Epidermal melanocyte (primary cell): ENCODE measurements around the gene TAF1.
"Not testable (repeated sequence)": the region's sequence is repeated elsewhere in the genome, so short reads cannot be mapped to it uniquely, and the experiment has no call there.

Experiments used
- DNase-seq: peaks from one replicate; pipeline ENCODE4 v3.0.0; 2011; ENCODE audit warnings: low spot score; ENCODE audit not compliant: insufficient read length

The TAF1 gene, protein sequence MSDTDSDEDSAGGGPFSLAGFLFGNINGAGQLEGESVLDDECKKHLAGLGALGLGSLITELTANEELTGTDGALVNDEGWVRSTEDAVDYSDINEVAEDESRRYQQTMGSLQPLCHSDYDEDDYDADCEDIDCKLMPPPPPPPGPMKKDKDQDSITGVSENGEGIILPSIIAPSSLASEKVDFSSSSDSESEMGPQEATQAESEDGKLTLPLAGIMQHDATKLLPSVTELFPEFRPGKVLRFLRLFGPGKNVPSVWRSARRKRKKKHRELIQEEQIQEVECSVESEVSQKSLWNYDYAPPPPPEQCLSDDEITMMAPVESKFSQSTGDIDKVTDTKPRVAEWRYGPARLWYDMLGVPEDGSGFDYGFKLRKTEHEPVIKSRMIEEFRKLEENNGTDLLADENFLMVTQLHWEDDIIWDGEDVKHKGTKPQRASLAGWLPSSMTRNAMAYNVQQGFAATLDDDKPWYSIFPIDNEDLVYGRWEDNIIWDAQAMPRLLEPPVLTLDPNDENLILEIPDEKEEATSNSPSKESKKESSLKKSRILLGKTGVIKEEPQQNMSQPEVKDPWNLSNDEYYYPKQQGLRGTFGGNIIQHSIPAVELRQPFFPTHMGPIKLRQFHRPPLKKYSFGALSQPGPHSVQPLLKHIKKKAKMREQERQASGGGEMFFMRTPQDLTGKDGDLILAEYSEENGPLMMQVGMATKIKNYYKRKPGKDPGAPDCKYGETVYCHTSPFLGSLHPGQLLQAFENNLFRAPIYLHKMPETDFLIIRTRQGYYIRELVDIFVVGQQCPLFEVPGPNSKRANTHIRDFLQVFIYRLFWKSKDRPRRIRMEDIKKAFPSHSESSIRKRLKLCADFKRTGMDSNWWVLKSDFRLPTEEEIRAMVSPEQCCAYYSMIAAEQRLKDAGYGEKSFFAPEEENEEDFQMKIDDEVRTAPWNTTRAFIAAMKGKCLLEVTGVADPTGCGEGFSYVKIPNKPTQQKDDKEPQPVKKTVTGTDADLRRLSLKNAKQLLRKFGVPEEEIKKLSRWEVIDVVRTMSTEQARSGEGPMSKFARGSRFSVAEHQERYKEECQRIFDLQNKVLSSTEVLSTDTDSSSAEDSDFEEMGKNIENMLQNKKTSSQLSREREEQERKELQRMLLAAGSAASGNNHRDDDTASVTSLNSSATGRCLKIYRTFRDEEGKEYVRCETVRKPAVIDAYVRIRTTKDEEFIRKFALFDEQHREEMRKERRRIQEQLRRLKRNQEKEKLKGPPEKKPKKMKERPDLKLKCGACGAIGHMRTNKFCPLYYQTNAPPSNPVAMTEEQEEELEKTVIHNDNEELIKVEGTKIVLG (N-terminal part only)

DNA sequence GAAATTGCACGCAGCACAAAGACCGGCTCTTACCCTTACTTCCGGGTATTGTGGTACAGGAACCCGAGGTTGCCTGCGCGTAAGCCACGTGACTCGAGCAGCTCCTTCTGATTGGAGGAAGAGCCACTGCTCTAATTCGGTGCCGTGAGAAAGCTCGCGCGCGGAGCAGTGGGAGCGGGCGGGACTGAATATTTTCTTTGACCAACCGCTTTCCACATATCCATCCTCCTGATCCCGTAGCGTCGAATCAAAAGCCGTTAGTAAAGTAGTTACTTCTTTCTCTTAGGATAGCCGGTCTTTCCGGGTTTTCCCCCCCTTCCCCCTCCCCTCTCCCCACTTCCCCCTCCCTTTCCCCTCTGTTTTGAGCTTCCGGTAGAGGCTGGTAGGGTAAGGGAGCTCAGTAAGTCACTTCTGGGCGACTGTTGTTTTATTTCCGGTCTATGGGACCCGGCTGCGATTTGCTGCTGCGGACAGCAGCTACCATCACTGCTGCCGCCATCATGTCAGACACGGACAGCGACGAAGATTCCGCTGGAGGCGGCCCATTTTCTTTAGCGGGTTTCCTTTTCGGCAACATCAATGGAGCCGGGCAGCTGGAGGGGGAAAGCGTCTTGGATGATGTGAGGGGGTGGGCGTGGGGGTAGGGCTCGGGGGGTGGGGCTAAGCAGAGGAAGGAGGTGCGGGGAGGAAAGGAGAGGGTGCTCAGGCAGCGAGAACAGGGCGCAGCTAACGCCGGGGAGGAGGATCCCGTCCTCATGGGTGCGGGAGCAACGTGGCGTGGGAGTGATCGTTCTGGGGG lies at the start of gene TAF1:
TSS of gene TAF1 (plus strand) at position 483 of the 799 bp plus-strand sequence. CDS start at position 501, 18 bp downstream.
- peak; percentile 88 for DNase-seq

DNA sequence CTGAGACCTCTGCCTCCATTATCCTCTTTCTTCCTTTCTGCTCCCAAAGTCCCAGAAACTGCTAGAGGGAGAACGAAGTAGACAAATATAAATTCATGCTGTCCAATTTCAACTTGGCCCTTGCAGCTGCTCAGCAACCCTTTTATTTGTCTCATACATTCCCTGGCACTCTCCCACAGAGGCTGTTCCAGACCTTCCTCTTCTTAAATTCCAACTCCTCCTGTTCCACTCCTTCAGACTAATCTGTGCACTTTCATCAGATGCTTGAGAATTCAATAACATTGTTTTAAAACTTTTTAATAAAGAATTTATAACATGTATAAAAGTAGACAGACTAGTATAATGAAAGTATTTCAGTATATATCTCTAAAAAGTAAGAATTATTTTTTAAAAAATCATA lies 49.2 kb upstream of the TAF1 start:
- DNase-seq: not testable (repeated sequence)

DNA sequence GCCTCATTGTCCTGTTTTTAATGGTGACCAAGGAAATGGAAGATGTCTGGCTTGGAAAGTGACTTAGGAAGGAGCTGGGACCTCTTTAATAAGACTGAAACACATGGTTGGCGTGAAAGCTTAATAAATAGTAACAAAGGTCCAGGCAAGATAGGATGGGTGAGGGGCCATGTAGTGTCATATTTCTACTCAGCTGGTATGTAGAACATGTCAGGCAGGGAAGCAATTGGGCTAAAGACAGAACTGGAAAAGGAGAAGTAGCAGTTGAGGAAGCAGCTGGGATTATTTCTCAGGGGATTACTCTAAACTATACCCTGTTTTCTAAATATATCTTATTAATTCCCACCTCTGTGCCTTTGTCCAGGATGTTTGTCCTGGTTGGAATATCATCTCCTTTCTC lies 46.0 kb upstream of the TAF1 start:
- no peak for DNase-seq

DNA sequence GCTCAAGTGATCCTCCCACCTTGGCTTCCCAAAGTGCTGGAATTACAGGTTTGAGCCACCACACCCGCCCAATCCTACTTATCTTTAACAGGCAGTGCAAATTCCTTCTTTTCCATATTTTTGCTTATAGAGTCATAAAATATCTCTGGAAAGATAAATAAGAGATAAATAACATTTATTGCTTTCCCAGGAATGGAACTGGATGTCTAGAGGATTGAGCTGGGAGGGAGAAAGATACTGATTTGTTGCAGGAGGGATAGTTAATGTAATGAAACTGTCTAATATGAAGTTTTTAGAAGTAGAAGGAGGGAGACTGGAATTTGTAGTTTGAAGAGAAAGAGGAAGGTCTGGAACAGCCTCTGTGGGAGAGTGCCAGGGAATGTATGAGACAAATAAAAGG lies 44.4 kb upstream of the TAF1 start:
- DNase-seq: no peak

DNA sequence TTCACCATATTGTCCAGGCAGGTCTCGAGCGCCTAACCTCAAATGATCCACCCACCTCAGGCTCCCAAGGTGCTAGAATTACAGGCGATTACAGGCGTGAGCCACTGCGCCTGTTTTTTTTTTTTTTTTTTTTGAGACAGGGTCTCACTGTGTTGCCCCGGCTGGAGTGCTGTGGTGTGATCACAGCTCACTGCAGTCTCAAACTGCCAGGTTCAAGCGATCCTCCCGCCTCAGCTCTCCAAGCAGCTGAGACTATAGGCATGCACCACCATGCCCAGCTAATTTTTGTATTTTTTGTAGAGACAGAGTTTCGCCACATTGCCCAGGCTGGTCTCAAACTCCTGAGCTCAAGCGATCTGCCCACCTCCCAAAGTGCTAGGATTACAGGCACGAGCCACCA lies 41.7 kb upstream of the TAF1 start:
- not testable (repeated sequence) for DNase-seq

DNA sequence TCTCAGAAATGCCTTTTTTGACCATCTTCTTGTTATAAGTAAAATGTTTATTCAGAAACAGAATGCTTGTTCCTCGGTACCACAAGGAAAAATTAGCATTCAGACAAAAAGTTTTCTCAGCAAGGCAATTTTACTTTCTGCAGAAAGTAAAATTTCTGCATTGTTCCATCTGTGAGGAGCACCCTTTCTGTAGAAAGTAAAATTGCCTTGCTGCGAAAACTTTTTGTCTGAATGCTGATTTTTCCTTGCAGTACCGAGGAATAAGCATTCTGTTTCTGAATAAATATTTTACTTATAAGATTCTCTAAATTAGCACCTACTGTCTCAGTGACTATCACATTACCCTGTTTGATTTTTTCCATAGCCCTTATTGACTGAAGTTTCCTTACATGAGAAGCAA lies 39.8 kb upstream of the TAF1 start:
- DNase-seq: no peak

DNA sequence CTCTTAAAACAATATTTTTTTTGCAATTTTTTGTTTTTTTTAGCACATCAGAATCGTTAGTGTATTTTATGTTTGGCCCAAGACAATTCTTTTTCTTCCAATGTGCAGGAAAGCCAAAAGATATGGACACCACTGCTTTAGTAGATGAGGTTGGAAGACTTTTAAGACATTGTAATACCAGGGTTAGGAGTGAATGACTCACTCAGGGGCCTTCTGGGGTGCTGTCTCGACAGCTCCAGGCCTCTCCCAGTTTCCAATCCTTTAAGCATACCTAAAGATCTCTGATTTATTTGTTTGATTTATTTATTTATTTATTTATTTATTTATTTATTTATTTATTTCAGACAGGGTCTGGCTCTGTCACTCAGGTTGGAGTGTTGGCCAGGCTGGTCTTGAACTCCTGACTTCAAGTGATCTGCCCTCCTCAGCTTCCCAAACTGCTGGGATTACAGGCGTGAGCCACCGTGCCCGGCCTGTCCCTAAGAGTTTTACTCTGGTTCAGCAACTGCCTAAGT lies 16.9 kb upstream of the TAF1 start:
- not testable (repeated sequence) for DNase-seq

DNA sequence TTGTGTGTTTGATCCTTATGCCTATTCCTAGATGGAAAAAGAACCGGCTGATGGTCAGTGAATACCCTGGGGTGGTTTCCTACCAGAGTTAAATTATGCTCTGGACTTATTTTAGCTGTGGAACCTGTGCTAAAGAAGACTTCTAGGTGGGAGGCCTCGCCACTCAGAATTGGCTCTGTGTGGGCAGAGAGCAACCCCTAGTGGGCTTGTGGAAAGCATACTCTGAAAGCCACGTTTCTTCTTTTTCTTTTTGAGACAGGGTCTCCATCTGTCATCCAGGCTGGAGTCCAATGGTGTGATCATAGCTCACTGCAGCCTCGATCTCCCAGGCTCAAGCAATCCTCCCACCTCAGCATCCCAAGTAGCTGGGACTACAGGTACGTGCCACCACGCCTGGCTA lies 16.3 kb upstream of the TAF1 start:
- not testable (repeated sequence) for DNase-seq

DNA sequence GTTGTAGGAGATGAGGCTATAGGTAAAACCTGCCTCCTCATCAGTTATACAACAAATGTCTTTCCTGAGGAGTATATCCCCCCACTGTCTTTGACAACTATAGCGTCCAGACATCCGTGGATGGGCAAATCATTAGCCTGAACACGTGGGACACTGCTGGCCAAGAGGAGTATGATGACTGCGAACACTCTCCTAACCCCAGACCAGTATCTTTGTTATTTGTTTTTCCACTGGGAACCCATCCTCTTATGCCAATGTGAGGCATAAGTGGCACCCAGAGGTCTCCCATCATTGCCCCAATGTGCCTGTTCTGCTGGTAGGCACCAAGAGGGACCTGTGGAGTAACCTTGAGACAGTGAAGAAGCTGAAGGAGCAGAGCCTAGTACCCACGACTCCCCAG lies 13.7 kb upstream of the TAF1 start:
- DNase-seq: not testable (repeated sequence)

DNA sequence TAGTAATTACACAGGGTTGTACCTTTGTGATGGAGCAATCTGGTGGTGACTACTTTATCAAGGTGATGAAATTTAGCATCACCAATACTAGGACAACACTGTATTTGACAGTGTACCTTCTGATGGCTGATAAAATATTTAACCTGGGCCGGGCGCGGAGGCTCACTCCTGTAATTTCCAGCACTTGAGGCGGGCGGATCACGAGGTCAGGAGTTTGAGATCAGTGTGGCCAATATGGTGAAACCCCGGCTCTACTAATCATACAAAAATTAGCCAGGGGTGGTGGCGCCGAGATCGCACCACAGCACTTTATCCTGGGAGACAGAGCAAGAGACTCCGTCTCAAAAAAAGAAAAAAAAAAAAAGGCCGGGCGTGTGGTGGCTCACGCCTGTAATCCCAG lies 1.9 kb upstream of the TAF1 start:
- DNase-seq: no peak

DNA sequence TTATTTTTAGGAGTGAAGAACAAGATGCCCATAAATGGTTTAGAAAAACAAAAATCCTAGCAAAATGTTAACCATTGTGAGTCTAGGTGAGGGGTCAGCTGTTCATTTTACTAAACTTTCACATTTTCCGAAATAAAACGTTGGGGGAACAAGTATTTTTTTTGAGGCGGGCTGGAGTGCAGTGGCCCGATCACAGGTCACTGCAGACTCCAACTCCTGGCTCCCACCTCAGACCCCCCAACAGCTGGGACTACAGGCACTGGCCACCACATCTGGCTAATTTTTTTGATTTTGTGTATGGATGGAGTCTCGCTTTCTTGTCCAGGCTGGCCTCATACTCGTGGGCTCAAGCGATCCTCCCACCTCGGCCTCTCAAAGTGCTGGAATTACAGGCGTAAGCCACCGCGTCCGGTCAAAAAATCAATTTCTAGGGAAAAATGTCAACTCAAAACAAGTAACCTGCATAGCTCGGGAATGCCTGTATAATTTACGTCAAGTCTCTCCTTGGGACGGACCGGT lies 742 bp upstream of the TAF1 start:
- DNase-seq: no peak

DNA sequence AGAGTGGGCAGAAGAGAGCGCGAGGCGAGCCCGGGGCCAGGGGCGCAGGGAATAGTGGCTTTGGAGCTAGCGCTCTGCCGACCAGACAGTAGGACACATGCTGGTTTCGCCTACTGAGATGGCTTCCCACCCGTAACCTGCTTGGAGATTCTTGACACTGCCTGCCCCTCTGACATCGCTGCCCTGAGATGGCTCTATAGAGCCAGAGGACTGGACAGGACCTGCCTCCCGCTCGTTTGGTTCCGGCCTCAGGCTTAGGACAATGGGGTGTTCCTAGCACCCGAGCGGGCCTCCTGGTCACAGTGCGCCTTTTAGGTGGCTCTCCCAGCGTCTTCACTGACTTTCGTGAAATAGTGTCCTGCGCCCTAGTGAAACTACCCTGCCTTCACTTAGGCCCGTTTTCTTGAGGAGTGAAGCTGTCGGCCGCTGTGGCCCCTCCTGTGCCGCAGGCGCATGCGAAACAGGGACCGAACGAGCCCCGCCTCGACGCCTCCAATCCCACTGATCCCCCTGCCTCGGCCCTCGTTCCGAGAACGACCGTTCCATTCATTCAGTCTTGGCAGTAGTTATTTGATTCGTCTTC lies 608 bp downstream of the TAF1 start:
- no peak for DNase-seq

DNA sequence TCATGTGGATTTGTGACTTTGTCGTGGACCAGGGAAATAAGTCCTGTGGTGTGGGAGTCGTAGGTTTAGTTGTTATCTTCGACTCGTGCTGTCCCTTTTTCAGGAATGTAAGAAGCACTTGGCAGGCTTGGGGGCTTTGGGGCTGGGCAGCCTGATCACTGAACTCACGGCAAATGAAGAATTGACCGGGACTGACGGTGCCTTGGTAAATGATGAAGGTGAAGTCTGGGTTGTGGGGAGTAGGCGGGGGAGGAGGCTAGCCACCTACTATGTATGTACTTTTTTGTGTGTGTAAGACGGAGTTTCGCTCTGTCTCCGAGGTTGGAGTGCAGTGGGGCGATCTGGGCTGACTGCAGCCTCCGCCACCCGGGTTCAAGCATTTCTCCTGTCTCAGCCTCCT lies 1.2 kb downstream of the TAF1 start:
- no peak for DNase-seq

DNA sequence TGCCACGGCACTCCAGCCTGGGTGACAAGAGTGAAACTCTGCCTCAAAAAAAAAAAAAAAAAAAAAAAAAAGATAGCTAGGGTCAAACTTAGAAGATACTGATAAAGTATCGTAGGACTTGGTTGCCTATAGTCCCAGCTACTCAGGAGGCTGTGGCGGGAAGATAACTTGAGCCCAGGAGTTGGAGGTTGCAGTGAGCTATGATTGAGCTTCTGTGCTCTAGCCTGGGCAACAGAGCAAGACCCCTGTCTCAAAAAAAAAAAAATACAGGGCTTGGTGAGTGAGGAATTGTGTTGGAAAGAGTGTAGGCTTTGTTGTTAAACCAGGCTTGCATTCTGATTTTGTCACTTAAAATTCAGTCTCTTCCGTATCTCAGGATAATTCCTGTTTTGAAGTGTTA lies 6.2 kb downstream of the TAF1 start:
- DNase-seq: no peak

DNA sequence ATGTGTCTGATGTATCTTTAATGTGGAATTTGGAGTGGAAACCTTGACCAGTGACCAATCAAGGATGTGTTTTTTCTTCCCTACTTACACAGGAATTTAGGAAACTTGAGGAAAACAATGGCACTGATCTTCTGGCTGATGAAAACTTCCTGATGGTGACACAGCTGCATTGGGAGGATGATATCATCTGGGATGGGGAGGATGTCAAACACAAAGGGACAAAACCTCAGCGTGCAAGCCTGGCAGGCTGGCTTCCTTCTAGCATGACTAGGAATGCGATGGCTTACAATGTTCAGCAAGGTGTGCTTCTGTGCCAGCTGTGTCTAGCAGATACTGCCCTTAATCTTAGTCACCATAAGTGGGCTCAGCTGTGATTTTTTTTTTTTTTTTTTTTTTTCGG lies 12.6 kb downstream of the TAF1 start:
- no peak for DNase-seq

DNA sequence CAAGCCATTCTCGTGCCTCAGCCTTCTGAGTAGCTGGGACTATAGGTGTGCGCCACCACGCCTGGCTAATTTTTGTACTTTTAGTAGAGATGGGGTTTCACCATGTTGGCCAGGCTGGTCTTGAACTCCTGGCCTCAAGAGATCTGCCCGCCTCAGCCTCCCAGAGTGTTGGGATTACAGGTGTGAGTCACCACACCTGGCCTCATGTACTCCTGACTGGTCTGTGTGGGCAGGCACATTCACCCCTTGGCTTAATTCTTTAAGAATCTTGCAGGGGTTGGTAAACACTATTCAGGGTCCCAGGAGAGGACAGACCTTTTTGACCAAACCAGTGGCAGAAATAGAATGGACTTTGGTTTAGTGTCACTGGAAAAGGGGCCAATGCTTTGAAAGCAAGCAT lies 25.6 kb downstream of the TAF1 start:
- not testable (repeated sequence) for DNase-seq

DNA sequence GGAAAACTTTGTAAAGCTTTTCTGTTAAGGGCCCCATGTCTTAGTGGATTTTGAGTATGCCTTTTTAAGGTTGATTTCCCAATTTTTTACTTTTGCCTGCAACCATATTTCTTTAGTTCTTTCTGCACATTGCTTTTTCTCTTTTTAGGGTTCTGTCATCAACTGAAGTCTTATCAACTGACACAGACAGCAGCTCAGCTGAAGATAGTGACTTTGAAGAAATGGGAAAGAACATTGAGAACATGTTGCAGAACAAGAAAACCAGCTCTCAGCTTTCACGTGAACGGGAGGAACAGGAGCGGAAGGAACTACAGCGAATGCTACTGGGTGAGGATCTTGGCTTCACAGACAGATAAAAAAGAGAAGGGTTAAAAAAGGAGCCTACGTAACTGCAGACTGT lies 27.8 kb downstream of the TAF1 start:
- no peak for DNase-seq

DNA sequence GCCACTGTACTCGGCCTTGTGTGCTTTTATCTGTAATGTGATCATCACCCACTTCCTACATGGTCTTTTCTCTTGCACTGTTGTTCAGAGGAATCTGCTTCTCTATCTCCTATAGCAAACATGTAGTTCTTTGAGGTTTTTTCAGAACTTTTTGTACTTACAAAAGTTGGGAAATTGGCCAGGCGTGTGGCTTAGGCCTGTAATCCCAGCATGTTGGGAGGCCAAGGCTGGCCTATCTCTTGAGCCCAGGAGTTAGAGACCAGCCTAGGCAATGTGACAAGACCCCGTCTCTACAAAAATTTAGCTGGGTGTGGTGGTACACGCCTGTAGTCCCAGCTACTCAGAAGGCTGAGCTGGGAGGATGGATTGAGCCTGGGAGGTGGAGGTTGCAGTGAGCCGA lies 30.4 kb downstream of the TAF1 start:
- DNase-seq: no peak

DNA sequence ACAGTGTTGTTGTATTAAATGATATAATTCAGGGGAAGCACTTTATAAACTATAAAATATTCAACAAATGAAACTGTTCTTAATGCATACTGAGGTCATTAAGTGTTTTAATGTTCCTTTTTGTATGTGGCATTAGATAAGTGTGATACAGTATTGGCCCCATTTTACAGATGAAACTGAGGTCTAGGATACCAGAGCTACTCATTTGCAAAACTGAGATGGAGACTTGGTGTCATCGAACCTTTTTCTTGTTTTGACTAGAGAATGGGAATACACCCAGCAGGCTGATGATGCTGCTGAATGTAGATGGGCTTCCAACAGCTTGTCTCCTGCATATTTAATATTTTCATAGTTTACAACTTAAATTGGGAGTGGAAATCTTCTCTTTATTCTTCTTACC lies 34.6 kb downstream of the TAF1 start:
- no peak for DNase-seq

DNA sequence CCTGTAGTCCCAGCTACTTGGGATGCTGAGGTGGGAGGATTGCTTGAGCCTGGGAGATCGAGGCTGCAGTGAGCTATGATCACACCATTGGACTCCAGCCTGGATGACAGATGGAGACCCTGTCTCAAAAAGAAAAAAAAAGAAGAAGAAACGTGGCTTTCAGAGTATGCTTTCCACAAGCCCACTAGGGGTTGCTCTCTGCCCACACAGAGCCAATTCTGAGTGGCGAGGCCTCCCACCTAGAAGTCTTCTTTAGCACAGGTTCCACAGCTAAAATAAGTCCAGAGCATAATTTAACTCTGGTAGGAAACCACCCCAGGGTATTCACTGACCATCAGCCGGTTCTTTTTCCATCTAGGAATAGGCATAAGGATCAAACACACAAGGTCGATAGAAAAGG lies 50.1 kb downstream of the TAF1 start:
- not testable (repeated sequence) for DNase-seq
